ENCODE measurements around the gene IPO4. TPM values are rescaled to one million over a fixed set of nuclear protein-coding genes. Genes with fewer than 3 reads are reported as not detected.

The IPO4 gene
- total and polyA plus RNA-seq, 5 donors: 4.1 to 22.5 (median 11.7) TPM

DNA sequence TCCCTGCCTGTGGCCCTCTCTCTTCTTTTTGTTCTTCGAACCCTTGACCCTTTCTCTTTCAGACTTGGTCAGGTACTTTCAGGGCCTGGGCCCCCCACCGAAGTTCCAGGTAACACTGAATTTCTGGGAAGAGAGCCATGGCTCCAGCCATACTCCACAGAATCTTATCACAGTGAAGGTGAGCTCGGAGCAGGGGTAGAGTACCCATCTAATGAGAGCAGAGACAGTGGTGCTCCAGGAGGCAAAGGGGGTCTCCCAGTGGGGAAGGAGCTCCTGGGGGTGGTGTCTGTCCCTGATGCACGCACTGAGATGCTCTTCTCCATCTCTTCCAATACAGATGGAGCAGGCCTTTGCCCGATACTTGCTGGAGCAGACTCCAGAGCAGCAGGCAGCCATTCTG lies 22.8 kb downstream of the IPO4 start:
- peak in 1 of 3 donors; percentile 16 for DNase-seq
- H3K27ac ChIP-seq (ENCODE audit: low read length): no peak overlapping the region
- no peak for ATAC-seq
- H3K27me3 ChIP-seq (ENCODE audit: control insufficient read depth, insufficient read depth): no peaks in the 10 kb centered on the region
- 93% methylated on average over 5 of the region's 5 CpGs for WGBS
- H3K4me1 ChIP-seq (ENCODE audit: control insufficient read depth, insufficient read depth, low read length): peaks cover 3% of the 10 kb centered on the region
- intact Hi-C loops (cut with DNase I): no loop called here
- no peaks in the 10 kb centered on the region for H3K9me3 ChIP-seq (ENCODE audit: control insufficient read depth, low read length)
- H3K4me3 ChIP-seq (ENCODE audit: low read length): no peak overlapping the region

DNA sequence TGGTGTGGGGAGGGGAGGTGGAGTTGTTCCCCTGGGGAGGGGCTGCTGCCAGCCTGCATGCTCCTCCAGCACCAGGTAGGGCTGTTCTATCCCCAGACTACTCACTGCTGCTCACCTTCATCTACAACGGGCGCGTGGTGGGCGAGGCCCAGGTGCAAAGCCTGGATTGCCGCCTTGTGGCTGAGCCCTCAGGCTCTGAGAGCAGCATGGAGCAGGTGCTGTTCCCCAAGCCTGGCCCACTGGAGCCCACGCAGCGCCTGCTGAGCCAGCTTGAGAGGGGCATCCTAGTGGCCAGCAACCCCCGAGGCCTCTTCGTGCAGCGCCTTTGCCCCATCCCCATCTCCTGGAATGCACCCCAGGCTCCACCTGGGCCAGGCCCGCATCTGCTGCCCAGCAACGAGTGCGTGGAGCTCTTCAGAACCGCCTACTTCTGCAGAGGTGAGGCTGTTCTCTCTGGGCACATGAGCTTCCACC lies 24.1 kb downstream of the IPO4 start:
- no peaks in the 10 kb centered on the region for H3K27me3 ChIP-seq (ENCODE audit: control insufficient read depth, insufficient read depth)
- 93% methylated on average over 14 of the region's 14 CpGs for WGBS
- no peaks in the 10 kb centered on the region for H3K9me3 ChIP-seq (ENCODE audit: control insufficient read depth, low read length)
- no peak overlapping the region for H3K27ac ChIP-seq (ENCODE audit: low read length)
- ATAC-seq: no peak
- intact Hi-C loops (cut with DNase I): no loop called here
- no peak overlapping the region for H3K4me3 ChIP-seq (ENCODE audit: low read length)
- DNase-seq: peak in 1 of 3 donors; percentile 52
- H3K4me1 ChIP-seq (ENCODE audit: control insufficient read depth, insufficient read depth, low read length): peaks cover 3% of the 10 kb centered on the region

DNA sequence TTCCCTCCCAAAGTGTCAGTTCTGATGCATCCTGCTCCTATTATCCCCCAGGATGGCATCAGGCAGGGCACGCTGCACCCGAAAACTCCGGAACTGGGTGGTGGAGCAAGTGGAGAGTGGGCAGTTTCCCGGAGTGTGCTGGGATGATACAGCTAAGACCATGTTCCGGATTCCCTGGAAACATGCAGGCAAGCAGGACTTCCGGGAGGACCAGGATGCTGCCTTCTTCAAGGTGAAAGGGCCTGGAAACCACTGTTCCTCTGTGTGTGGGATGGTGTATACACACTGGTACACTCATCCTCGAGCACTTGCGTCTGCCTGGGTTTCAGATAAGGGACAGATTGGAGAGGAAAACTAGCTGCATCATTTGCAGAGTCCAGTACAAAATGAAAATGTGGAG lies 26.5 kb downstream of the IPO4 start:
- intact Hi-C loops (cut with DNase I): no loop called here
- DNase-seq (peak in 1 of 3 donors; percentile 30), ATAC-seq (peak in 1 of 2 donors; percentile 23)
- H3K4me3 ChIP-seq (ENCODE audit: low read length): peak overlapping the region; percentile 79
- no peaks in the 10 kb centered on the region for H3K27me3 ChIP-seq (ENCODE audit: control insufficient read depth, insufficient read depth)
- H3K4me1 ChIP-seq (ENCODE audit: control insufficient read depth, insufficient read depth, low read length): peaks cover 3% of the 10 kb centered on the region
- H3K27ac ChIP-seq (ENCODE audit: low read length): peak overlapping the region; percentile 94
- WGBS: 33% methylated on average over 8 of the region's 8 CpGs
- no peaks in the 10 kb centered on the region for H3K9me3 ChIP-seq (ENCODE audit: control insufficient read depth, low read length)

DNA sequence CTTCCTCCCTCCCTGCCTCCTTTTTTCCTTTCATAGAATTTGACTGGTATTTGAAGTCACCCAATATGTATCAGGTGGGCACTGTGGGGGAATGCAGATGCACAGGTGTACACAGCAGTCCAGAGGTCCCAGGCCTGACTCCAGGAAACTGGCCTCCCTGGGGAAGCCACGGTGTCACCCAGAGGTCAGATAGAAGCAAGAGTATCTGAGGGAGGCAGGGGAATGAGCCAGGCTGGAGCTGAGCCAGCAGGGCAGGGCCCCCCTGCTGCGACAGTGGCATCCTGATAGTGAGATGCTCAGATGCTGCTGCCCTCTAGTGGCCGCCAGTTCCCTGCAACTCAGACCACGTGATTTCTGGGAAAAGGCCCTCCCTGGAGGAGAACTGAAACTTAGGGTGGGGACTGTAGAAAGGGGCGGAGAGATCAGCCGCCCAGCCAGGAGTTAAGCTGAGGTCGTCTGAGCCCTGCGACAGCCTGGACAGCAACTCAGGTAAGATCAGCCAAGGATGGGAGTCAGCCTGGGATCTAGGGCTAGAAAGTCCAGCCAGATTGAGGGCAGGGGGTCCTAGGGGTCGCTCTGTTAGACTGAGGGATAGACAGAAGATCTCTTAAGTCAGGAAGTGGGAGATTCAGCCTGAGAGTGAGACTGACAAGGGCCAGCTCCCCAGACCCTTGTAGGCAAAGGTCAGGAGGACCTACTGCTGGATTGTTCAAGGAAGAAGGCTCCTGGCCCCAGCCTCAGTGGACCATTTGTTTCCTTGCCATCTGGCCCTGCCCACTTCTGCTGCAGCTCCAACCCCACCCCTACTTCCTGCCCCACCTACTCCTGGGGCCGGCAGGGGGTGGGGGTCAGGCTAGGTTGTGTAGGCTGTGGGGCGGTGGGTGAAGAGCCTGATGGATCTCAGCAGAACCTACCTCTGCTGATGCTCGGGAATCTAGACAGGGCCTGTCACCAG lies 27.5 kb downstream of the IPO4 start, which contains the start of gene IRF9:
TSS of gene IRF9 (plus strand) at position 416 of the 955 bp plus-strand sequence. CDS start 880 bp downstream, outside the sequence.
- WGBS: under 1% methylated on average over 12 of the region's 12 CpGs
- ATAC-seq (peak; percentile 90 to 93), DNase-seq (peak; percentile 96 to 99 (median 98))
- H3K9me3 ChIP-seq (ENCODE audit: control insufficient read depth, low read length): no peaks in the 10 kb centered on the region
- intact Hi-C loops (cut with DNase I): no loop called here
- peak within 1 kb of the TSS; percentile 79 for H3K4me3 ChIP-seq (ENCODE audit: low read length)
- peak within 1 kb of the TSS; percentile 94 for H3K27ac ChIP-seq (ENCODE audit: low read length)
- peaks cover 3% of the 10 kb centered on the region for H3K4me1 ChIP-seq (ENCODE audit: control insufficient read depth, insufficient read depth, low read length)
- no peaks in the 10 kb centered on the region for H3K27me3 ChIP-seq (ENCODE audit: control insufficient read depth, insufficient read depth)

DNA sequence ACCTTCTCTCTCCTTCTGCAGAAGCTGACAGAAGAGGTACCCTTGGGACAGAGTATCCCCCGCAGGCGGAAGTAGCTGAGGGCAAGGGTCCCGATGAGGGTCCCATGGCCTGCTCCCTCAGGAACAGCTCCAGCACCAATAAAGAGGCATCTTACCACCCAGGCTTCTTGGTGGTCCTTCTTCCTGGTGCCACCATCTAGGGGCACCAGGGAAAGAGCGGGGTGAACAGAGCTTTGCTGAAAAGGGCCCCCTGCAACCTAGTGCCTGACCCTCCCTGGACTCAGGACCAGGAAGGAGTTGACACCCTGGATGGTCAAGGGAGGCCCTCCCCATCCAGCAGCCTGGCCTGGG lies 28.1 kb downstream of the IPO4 start:
- intact Hi-C loops (cut with DNase I): no loop called here

DNA sequence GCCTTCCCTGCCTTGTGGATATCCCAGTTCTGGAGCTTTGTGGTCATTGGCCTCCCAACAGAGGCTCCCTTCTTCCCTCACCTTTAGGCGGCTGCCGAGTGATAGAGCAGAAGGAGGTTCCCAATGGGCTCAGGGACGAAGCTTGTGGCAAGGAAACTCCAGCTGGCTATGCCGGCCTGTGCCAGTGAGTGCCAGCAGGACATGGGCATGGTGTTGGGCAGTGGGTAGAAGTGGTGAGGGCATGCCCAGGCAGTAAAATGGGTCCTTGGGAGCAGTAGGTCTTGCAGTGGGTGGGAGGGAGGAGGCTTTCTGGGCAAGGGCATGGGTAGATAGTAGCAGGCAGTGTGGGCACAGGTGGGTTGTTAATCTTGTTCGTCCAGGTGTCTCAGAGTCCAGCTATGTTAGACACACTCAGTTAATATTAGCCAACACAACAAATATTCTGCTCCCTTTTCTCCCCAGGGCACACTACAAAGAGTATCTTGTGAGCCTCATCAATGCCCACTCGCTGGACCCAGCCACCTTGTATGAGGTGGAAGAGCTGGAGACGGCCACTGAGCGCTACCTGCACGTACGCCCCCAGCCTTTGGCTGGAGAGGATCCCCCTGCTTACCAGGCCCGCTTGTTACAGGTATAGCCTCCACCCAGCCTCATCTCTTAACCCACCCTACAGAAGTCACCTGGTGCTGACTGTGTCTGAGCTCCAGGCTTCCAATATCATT lies 28.7 kb downstream of the IPO4 start:
- intact Hi-C loops (cut with DNase I): no loop called here
- DNase-seq (peak in 1 of 3 donors; percentile 47), ATAC-seq (no peak)
- no peaks in the 10 kb centered on the region for H3K27me3 ChIP-seq (ENCODE audit: control insufficient read depth, insufficient read depth)
- no peaks in the 10 kb centered on the region for H3K9me3 ChIP-seq (ENCODE audit: control insufficient read depth, low read length)
- H3K4me3 ChIP-seq (ENCODE audit: low read length): no peak overlapping the region
- WGBS: 89% methylated on average over 11 of the region's 11 CpGs
- no peak overlapping the region for H3K27ac ChIP-seq (ENCODE audit: low read length)
- H3K4me1 ChIP-seq (ENCODE audit: control insufficient read depth, insufficient read depth, low read length): peaks cover 3% of the 10 kb centered on the region

More for the DNA sequence above, 28.1 kb downstream of the IPO4 start:
- Histone ChIP-seq H3K9me3 (ENCODE audit: control insufficient read depth, low read length) (no peaks in the 10 kb centered on the region), H3K27ac (ENCODE audit: low read length) (peak overlapping the region; percentile 37), H3K4me3 (ENCODE audit: low read length) (no peak overlapping the region), H3K27me3 (ENCODE audit: control insufficient read depth, insufficient read depth) (no peaks in the 10 kb centered on the region), H3K4me1 (ENCODE audit: control insufficient read depth, insufficient read depth, low read length) (peaks cover 3% of the 10 kb centered on the region)
- ATAC-seq (peak in 1 of 2 donors; percentile 20), DNase-seq (no peak)
- 92% methylated on average over 4 of the region's 4 CpGs for WGBS

DNA sequence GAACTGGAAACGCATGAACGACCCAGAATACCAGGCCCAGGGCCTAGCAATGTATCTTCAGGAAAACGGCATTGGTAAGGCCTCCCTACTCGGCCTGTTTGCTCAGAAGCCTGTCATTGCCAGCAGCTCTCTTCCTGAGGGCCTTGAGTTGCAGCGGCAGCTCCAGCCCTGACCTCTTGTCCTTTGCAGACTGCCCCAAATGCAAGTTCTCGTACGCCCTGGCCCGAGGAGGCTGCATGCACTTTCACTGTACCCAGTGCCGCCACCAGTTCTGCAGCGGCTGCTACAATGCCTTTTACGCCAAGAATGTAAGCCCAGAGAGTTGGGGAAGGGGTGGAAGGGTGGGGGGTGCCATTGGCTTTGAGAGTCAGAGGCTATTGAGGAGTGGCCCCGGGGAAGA lies 31.3 kb downstream of the IPO4 start:
- H3K27me3 ChIP-seq (ENCODE audit: control insufficient read depth, insufficient read depth): no peaks in the 10 kb centered on the region
- intact Hi-C loops (cut with DNase I): no loop called here
- no peaks in the 10 kb centered on the region for H3K9me3 ChIP-seq (ENCODE audit: control insufficient read depth, low read length)
- no peak overlapping the region for H3K4me3 ChIP-seq (ENCODE audit: low read length)
- H3K4me1 ChIP-seq (ENCODE audit: control insufficient read depth, insufficient read depth, low read length): no peaks in the 10 kb centered on the region
- ATAC-seq (no peak), DNase-seq (no peak)
- WGBS: 89% methylated on average over 12 of the region's 12 CpGs
- H3K27ac ChIP-seq (ENCODE audit: low read length): no peak overlapping the region

DNA sequence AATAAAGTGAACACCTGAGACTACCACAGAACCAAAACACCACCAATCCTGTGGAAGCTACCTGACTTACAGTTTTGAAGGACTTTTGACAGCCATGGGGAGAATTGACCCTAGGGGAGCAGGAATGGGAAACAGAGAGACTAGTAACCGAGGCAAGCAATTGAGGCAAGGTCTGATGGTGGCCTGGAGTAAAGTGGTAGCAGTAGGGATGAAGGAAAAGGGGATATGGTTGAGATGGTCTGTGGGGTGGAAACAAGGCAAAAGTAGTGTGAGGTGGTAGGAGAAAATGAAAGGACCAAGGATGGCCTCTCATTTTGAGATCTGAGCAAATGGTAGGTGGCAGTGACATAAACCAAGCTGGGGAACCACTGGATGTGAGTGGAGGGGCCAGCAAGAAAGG lies 31.8 kb downstream of the IPO4 start:
- intact Hi-C loops (cut with DNase I): no loop called here
- no peak for DNase-seq
- H3K4me3 ChIP-seq (ENCODE audit: low read length): no peak overlapping the region
- H3K4me1 ChIP-seq (ENCODE audit: control insufficient read depth, insufficient read depth, low read length): no peaks in the 10 kb centered on the region
- whole genome bisulfite sequencing: 88% methylated on average over 1 of the region's 1 CpG
- no peaks in the 10 kb centered on the region for H3K9me3 ChIP-seq (ENCODE audit: control insufficient read depth, low read length)
- ATAC-seq: no peak
- no peaks in the 10 kb centered on the region for H3K27me3 ChIP-seq (ENCODE audit: control insufficient read depth, insufficient read depth)
- no peak overlapping the region for H3K27ac ChIP-seq (ENCODE audit: low read length)

DNA sequence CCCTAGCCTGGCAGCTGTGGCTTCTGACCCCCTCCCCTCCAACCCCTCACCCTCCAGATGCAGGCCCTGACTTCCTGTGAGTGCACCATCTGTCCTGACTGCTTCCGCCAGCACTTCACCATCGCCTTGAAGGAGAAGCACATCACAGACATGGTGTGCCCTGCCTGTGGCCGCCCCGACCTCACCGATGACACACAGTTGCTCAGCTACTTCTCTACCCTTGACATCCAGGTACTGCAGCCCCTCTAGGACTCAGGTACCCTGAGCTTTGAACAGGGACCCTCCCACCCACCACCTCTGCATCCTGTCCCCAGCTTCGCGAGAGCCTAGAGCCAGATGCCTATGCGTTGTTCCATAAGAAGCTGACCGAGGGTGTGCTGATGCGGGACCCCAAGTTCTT lies 33.5 kb downstream of the IPO4 start:
- DNase-seq: no peak
- no peak for ATAC-seq
- H3K9me3 ChIP-seq (ENCODE audit: control insufficient read depth, low read length): no peaks in the 10 kb centered on the region
- H3K27me3 ChIP-seq (ENCODE audit: control insufficient read depth, insufficient read depth): no peaks in the 10 kb centered on the region
- H3K27ac ChIP-seq (ENCODE audit: low read length): no peak overlapping the region
- WGBS: 94% methylated on average over 10 of the region's 10 CpGs
- no peak overlapping the region for H3K4me3 ChIP-seq (ENCODE audit: low read length)
- intact Hi-C loops (cut with DNase I): no loop called here
- H3K4me1 ChIP-seq (ENCODE audit: control insufficient read depth, insufficient read depth, low read length): no peaks in the 10 kb centered on the region

DNA sequence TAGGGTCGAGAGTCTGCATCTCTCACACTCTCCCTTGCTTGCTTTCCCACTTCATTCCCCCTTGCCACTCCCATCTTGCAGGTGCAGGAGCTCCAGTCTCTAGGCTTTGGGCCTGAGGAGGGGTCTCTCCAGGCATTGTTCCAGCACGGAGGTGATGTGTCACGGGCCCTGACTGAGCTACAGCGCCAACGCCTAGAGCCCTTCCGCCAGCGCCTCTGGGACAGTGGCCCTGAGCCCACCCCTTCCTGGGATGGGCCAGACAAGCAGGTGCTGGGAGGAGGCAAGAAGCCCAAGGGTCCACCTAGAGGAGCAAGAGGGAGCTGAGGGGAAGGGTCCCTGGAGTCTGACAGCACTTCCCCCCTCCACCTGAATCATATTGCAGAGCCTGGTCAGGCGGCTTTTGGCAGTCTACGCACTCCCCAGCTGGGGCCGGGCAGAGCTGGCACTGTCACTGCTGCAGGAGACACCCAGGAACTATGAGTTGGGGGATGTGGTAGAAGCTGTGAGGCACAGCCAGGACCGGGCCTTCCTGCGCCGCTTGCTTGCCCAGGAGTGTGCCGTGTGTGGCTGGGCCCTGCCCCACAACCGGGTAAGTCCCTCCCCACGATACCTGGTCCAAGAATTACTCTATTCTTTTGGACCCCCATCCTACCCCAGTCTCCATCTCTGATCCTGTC lies 37.1 kb downstream of the IPO4 start:
- no peaks in the 10 kb centered on the region for H3K27me3 ChIP-seq (ENCODE audit: control insufficient read depth, insufficient read depth)
- WGBS: 93% methylated on average over 16 of the region's 16 CpGs
- ATAC-seq (no peak), DNase-seq (no peak)
- peaks cover 8% of the 10 kb centered on the region for H3K4me1 ChIP-seq (ENCODE audit: control insufficient read depth, insufficient read depth, low read length)
- intact Hi-C loops (cut with DNase I): no loop called here
- no peak overlapping the region for H3K4me3 ChIP-seq (ENCODE audit: low read length)
- H3K27ac ChIP-seq (ENCODE audit: low read length): no peak overlapping the region
- H3K9me3 ChIP-seq (ENCODE audit: control insufficient read depth, low read length): no peaks in the 10 kb centered on the region
